Left colon (tissue), 2 donors: ENCODE measurements around the gene TLE1. TPM values are rescaled to one million over a fixed set of nuclear protein-coding genes. Genes with fewer than 3 reads are reported as not detected.

ENCODE experiments used
- ATAC-seq: fragments of 200-7000 bp; cut with Tn5 transposase; one replicate; pipeline ENCODE4 v1.9.1; 2020; ENCODE audit warnings: mild to moderate bottlenecking, moderate library complexity
- DNase-seq, 2 donors: peaks; one replicate each; pipeline ENCODE4 v3.0.0-alpha.2; 2020
- intact Hi-C, 2 donors: fragments of 100-400 bp; cut with DNase I in 1 of 2; cut with micrococcal nuclease in 1 of 2; formaldehyde crosslinking; loops; one replicate each; pipeline versions ENCODE4 v1.11.2 to v1.14.0; 2022; cut with DNase I, micrococcal nuclease
- total RNA-seq, 2 donors: library from RNA; stranded (reverse); fragmentation: NEBNext Ultra II Directional; extraction: Animal tissue kit (Norgen Biotek cat#: 25700); gene quantifications; one replicate each; pipeline ENCODE4 v1.2.1, GENCODE V29; 2021
- donor health status: DM: no; HTN: no; CAD: no.
- donor health status: DM: yes; HTN: yes; CAD: no.

TLE1 gene
- total RNA-seq, 2 donors from 2014 or later, result 48.6 to 65.8 TPM

GRCh38 chr9:81633952-81634854 lies 55.1 kb downstream of the TLE1 start:
- intact Hi-C loops, result no loop called here
- ATAC-seq, result peak; percentile 95
- DNase-seq, result peak; percentile 18 to 29

DNA sequence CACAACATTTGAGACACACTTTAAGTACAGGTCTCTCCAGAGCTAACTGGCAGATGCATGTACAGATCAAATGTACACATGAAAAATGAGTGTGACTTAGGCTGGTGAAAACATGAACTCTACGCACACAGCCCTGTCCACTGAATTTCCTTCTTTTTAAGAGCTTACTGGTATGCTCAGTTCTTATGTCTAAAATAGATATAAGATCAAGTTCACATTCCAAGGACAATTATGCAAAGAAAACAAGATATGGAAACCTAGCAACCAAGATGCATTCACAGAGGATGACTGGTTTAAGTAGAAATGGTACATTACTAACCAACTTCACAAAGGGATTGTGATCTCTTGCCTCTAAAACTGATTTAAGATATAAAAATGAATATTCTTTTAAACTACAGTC lies 56.7 kb downstream of the TLE1 start:
- ATAC-seq, result no peak
- no peak for DNase-seq

DNA sequence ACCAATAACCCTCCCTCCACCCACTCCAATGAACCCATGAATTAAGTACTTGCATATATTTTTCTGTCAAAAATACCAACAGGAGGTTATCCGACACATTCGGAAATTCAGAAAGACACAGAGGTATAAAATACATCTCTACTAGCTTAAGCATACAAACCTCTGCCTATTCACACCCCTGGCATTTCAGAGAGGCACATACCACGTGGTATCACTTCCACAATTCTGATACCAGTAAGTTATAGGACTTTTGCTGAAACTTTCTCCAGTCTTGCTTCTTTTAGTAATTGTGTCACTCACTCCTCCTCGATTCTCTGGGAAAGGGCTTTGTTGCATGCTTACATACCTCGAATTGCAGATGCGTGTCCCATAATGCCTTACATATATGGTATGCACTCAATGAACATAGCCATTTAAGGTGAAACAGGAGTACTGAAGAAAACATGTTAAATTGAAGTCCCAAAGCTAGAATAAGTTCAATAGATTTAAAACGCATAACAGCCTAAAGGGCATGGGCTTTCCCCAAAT lies 58.1 kb downstream of the TLE1 start:
- no peak for DNase-seq
- intact Hi-C loops, result no loop called here

More for the DNA sequence above, 56.7 kb downstream of the TLE1 start:
- intact Hi-C loops, result no loop called here

GRCh38 chr9:81629440-81629839 lies 59.9 kb downstream of the TLE1 start:
- DNase-seq, result no peak
- peak; percentile 51 for ATAC-seq
- intact Hi-C loops, result no loop called here

More for the DNA sequence above, 58.1 kb downstream of the TLE1 start:
- ATAC-seq, result no peak

GRCh38 chr9:81628897-81629296 lies 60.5 kb downstream of the TLE1 start:
- DNase-seq (no peak), ATAC-seq (peak; percentile 38)
- intact Hi-C loops, result no loop called here

DNA sequence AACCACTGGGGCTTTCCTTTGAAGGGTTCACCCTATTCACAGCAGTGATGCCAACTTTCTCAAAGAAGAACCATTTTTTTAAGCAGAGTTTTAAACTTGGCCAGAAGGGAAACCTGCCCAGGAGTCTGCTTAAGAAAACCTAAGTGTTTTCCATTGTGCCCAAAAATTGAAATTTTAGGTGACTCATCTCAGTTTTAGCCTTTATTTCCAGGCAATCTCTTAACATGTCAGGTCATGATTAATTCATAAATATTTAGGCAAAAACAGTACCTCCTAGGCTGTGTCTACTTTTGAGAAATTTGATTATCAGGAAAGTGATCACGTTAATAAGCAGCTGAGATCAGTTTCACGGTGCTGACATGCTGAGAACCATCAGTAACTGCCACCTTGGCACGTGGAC lies 61.9 kb downstream of the TLE1 start:
- DNase-seq, result no peak
- ATAC-seq, result no peak
- intact Hi-C loops, result no loop called here

DNA sequence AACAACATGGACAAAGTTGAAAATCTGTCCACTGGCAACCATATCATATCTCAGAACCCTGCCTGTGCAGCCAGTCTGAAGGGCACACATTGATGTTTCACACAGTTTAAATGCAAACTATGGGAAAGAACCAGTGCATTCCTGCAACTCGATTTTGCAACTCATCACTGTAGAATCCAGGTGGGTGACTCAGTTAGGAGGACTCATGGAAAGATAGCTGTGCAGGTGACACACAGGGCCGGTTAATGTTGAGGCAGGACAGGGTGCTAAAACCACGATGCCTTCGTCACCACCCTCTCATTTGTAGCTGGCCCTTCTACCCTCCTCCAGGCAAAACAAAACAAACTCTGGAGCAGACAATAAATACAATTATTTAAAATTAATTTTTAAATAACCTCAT lies 62.8 kb downstream of the TLE1 start:
- no peak for ATAC-seq
- DNase-seq, result no peak
- intact Hi-C loops, result no loop called here

DNA sequence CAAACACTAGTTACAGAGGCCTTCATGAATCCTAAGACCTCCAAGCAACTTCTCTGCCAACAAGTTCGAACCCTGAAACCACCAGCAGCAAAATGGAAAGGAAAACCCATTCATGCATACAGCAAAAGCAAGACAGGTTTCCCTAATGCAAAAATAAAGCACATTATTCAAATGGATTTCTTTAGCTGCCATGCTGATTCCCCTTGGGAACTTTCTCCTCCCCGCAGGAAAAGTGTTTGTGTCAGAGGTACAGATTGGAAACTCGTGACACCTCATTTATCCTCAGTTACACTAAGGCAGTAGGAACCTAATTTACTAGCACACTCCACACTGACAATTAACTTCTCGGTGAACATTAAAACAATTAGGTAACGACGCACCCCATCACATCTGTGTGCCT lies 63.4 kb downstream of the TLE1 start:
- ATAC-seq, result no peak
- intact Hi-C loops, result no loop called here
- no peak for DNase-seq

- intact Hi-C loops, result no loop called here
- DNase-seq (no peak), ATAC-seq (no peak)
Observed at GRCh38 chr9:81623778-81624177, 65.6 kb downstream of the TLE1 start.

GRCh38 chr9:81622471-81623255 lies 66.7 kb downstream of the TLE1 start:
- intact Hi-C loops, result no loop called here
- ATAC-seq (no peak), DNase-seq (no peak)

DNA sequence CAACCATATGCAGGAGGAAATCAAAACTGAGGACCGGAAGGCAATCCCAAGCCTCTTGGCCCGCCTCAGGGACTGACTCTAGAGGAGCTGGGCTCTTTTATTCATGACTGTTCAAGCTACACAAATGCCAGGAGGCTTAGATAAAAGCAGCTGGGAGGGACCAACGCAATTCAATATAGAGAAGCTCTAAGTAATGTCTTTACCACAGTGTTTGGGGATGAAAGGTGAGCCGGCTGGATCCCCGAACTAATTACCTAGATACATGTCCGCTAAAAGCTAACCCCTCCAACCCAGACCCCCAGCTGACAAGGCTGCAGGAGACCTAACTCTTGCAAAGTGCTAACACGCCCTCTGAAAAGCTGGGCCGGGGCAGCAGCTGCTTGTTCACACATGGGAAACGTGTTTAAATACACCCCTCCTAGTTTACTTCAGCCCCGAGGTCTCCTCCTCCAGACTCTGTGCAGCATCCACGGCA lies 67.5 kb downstream of the TLE1 start:
- intact Hi-C loops, result no loop called here
- DNase-seq, result no peak
- ATAC-seq, result no peak

GRCh38 chr9:81621118-81621517 lies 68.2 kb downstream of the TLE1 start:
- intact Hi-C loops, result no loop called here
- DNase-seq (no peak), ATAC-seq (no peak)

- ATAC-seq (no peak), DNase-seq (no peak)
- intact Hi-C loops, result no loop called here
Observed at GRCh38 chr9:81620002-81620390, 69.4 kb downstream of the TLE1 start.

DNA sequence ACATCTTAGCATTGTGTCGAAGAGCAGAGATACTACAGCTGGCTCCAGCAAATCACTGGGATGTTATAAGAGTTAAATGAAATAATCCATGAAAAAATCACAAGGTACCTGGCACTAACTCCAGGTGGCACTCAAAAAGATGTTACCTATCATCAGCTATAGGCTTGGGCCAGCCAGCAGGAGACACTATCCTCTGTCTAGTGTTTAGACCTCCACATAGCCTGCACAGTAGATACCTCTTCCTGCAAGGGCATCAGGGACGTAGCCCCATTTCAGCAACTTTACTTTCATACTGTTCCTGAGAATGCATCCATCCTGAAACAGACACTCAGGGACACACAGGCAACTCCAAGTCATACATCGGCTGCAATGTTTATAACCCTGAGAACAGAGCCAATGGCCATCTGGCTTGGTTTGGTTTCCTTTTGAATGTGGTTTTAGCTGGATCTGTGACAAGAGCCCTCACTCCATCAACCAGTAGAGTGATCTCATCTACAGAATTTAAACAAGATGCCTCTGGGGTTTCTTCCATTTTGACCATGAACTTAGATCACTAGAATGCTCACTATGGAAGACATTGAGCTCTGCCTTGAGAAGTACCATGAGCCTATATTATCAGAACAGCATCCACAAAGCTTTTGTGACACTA lies 69.9 kb downstream of the TLE1 start:
- no peak for DNase-seq
- peak; percentile 52 for ATAC-seq
- intact Hi-C loops, result loop anchor here (10.0 kb wide), 2 partner anchors 55 to 195 kb away; no protein-coding TSS in a partner anchor

GRCh38 chr9:81618923-81619322 lies 70.4 kb downstream of the TLE1 start:
- DNase-seq (no peak), ATAC-seq (peak; percentile 66)
- intact Hi-C loops, result loop anchor here (10.0 kb wide), 2 partner anchors 56 to 196 kb away; no protein-coding TSS in a partner anchor

DNA sequence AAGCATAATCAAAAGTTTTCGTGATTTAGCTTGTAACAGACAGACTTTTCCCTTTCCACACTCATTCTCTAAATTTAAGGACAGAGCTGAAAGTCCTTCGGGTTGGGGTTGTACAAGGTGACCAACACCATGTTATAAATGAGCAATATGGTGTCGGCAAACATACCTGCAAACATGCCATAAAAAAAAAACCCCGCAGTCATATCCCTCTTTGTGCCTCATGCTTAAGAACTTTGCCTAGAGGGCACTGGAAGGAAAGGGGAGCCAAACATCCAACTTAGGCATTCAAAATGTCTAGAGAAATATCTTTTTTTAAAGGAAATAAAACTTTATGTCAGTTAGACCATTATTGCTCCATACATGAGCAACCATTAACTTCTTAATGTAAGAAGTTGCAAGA lies 73.2 kb downstream of the TLE1 start:
- DNase-seq (no peak), ATAC-seq (no peak)
- intact Hi-C loops, result loop anchor here (10.0 kb wide), 2 partner anchors 59 to 199 kb away; no protein-coding TSS in a partner anchor

GRCh38 chr9:81614335-81614734 lies 75.0 kb downstream of the TLE1 start:
- intact Hi-C loops, result loop anchor here (10.0 kb wide), 2 partner anchors 60 to 200 kb away; no protein-coding TSS in a partner anchor
- no peak for ATAC-seq
- no peak for DNase-seq

GRCh38 chr9:81613002-81613812 lies 76.1 kb downstream of the TLE1 start:
- intact Hi-C loops, result loop anchor here (10.0 kb wide), 2 partner anchors 62 to 202 kb away; no protein-coding TSS in a partner anchor
- no peak for ATAC-seq

More at GRCh38 chr9:81613002-81613812, 76.1 kb downstream of the TLE1 start:
- peak; percentile 24 to 48 for DNase-seq
